ENCODE results near the gene MYOZ2. TPM values are rescaled to one million over a fixed set of nuclear protein-coding genes. Genes with fewer than 3 reads are reported as not detected.

The MYOZ2 gene
- not detected for total RNA-seq

DNA sequence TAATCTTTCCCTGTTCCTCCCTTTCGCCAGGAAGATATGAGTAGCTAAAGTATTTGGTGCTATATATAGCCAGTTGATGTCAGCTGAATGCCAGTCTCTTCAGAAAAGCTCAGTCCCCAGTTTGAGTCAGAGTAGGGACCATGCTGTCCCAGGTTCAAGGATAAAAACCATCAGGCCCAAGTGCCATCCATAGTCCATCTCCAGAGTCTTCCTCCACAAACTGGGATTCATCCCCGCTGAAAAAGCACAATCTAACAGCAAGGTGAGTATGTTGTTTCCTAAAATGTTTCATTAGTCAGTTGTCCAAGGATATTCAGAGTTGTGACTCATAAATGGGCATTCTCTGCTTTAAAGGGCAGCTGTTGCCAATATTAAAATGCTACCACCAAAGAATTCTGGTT, at the start of gene MYOZ2:
TSS of gene MYOZ2 (plus strand) at position 112 of the 401 bp plus-strand sequence. CDS start 694 bp downstream, outside the sequence.
- Mint-ChIP-seq H3K27ac (no peak within 1 kb of the TSS), H3K27me3 (ENCODE audit: low read depth) (no peaks in the 10 kb centered on the region), H3K4me3 (no peak within 1 kb of the TSS), H3K9me3 (ENCODE audit: insufficient read depth) (no peaks in the 10 kb centered on the region), H3K36me3 (ENCODE audit: low read depth) (no peaks in the 10 kb centered on the region), H3K4me1 (ENCODE audit: low read depth) (peaks cover 27% of the 10 kb centered on the region)
- DNase-seq (no peak), ATAC-seq (no peak)
- ChIA-PET POLR2A (no interaction called here), CTCF (no interaction called here)

DNA sequence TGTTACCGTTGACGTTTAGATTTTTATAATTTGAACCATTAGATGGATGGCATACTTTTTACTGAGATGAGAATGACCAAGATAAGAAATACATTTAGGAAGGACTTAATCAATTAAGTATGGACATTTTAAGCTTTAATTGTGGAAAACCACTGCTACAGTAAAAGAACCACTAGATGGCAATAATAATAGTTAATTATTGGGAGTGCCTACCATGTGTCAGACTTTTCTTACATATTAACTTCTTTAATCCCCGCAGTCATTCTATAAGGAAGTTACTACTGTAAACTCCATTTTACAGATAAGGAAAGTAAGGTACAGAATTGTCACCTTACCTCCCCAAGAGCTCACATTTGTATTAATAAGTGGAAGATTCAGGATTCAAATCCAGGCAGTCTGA, 48.5 kb upstream of the MYOZ2 start:
- Mint-ChIP-seq H3K9me3 (ENCODE audit: insufficient read depth) (no peaks in the 10 kb centered on the region), H3K36me3 (ENCODE audit: low read depth) (no peaks in the 10 kb centered on the region), H3K4me3 (no peak overlapping the region), H3K27me3 (ENCODE audit: low read depth) (peaks cover 6% of the 10 kb centered on the region), H3K27ac (no peak overlapping the region), H3K4me1 (ENCODE audit: low read depth) (no peaks in the 10 kb centered on the region)
- ChIA-PET CTCF (interaction anchor here (1.2 kb wide), 1 partner anchor 125 kb away, joined by 5 read pairs; the partner anchor contains the start of gene USP53), POLR2A (no interaction called here)
- ATAC-seq (no peak), DNase-seq (no peak)

GRCh38 chr4:119087656-119088055, 48.0 kb upstream of the MYOZ2 start:
- no peaks in the 10 kb centered on the region for H3K9me3 Mint-ChIP-seq (ENCODE audit: insufficient read depth)
- H3K4me3 Mint-ChIP-seq, result no peak overlapping the region
- H3K36me3 Mint-ChIP-seq (ENCODE audit: low read depth), result no peaks in the 10 kb centered on the region
- H3K27me3 Mint-ChIP-seq (ENCODE audit: low read depth), result peaks cover 6% of the 10 kb centered on the region
- ChIA-PET CTCF (interaction anchor here (1.2 kb wide), 1 partner anchor 125 kb away, joined by 5 read pairs; the partner anchor contains the start of gene USP53), POLR2A (no interaction called here)
- no peaks in the 10 kb centered on the region for H3K4me1 Mint-ChIP-seq (ENCODE audit: low read depth)
- DNase-seq (no peak), ATAC-seq (no peak)
- H3K27ac Mint-ChIP-seq, result no peak overlapping the region

- POLR2A ChIA-PET, result no interaction called here
- H3K4me1 Mint-ChIP-seq (ENCODE audit: low read depth), result no peaks in the 10 kb centered on the region
- ATAC-seq (no peak), DNase-seq (no peak)
- H3K9me3 Mint-ChIP-seq (ENCODE audit: insufficient read depth), result no peaks in the 10 kb centered on the region
- no peaks in the 10 kb centered on the region for H3K36me3 Mint-ChIP-seq (ENCODE audit: low read depth)
- CTCF ChIA-PET, result no interaction called here
- H3K4me3 Mint-ChIP-seq, result no peak overlapping the region
- no peak overlapping the region for H3K27ac Mint-ChIP-seq
- no peaks in the 10 kb centered on the region for H3K27me3 Mint-ChIP-seq (ENCODE audit: low read depth)
These were observed 42.4 kb upstream of the MYOZ2 start for GRCh38 chr4:119093042-119093827.

DNA sequence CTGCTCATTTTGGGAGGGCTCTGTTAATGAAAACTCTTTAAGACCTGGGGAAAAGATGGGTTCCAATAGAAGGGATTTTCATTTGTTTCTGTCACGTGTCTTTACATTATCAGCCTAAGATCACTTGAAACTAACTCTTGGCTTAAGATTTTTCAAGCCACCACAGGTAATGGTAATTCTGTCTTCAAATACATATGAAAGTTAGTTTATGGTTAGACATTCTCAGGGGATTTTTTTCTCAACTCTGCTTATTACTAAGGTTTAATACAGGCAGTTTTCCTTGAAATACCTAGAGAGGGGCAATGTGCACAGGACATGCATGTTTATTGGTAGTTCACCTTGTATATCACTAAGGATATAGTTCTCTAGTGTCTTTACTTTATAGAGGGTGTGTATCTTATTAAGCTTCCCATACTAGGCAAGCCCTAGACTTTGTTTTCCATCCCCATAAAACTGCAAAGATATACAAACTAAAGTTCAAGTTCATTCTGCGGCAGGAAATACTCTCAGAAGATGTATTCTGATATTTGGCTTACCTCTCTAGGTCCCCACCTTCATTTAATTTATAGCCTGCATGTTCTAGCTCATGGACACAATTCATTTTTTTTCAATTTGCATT, 38.2 kb upstream of the MYOZ2 start:
- Mint-ChIP-seq H3K4me3 (no peak overlapping the region), H3K9me3 (ENCODE audit: insufficient read depth) (no peaks in the 10 kb centered on the region), H3K36me3 (ENCODE audit: low read depth) (no peaks in the 10 kb centered on the region), H3K4me1 (ENCODE audit: low read depth) (no peaks in the 10 kb centered on the region), H3K27me3 (ENCODE audit: low read depth) (no peaks in the 10 kb centered on the region), H3K27ac (no peak overlapping the region)
- CTCF ChIA-PET, result no interaction called here
- ATAC-seq (no peak), DNase-seq (no peak)
- POLR2A ChIA-PET, result no interaction called here

DNA sequence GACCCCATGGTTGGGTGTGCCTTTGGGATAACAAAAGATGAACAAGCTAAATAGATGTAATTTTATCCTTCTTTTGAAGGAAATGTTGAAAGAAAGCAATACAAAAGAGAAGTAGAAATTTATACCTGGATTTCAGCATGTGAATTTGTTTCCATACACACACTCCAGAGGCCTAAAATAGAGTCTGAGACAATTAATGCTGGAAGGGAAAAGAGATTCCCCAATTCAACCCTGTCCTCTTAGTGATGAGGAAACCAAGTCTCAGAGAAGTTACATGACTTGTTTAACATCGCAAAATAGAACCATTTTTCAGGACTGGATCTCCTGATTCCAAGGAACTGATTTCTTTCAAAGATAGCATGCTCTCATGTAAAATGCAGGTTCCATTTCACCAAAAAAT, 37.3 kb upstream of the MYOZ2 start:
- ChIA-PET POLR2A (no interaction called here), CTCF (no interaction called here)
- Mint-ChIP-seq H3K27ac (no peak overlapping the region), H3K27me3 (ENCODE audit: low read depth) (no peaks in the 10 kb centered on the region), H3K9me3 (ENCODE audit: insufficient read depth) (no peaks in the 10 kb centered on the region), H3K4me3 (no peak overlapping the region), H3K4me1 (ENCODE audit: low read depth) (no peaks in the 10 kb centered on the region), H3K36me3 (ENCODE audit: low read depth) (no peaks in the 10 kb centered on the region)
- ATAC-seq, result no peak
- no peak for DNase-seq

- ATAC-seq, result no peak
- ChIA-PET POLR2A (no interaction called here), CTCF (no interaction called here)
- Mint-ChIP-seq H3K36me3 (ENCODE audit: low read depth) (no peaks in the 10 kb centered on the region), H3K4me3 (no peak overlapping the region), H3K9me3 (ENCODE audit: insufficient read depth) (no peaks in the 10 kb centered on the region), H3K27me3 (ENCODE audit: low read depth) (no peaks in the 10 kb centered on the region), H3K4me1 (ENCODE audit: low read depth) (no peaks in the 10 kb centered on the region), H3K27ac (no peak overlapping the region)
- DNase-seq, result no peak
These were observed 36.3 kb upstream of the MYOZ2 start for GRCh38 chr4:119099227-119099810.

GRCh38 chr4:119100655-119101054, 35.0 kb upstream of the MYOZ2 start:
- Mint-ChIP-seq H3K4me1 (ENCODE audit: low read depth) (peaks cover 2% of the 10 kb centered on the region), H3K9me3 (ENCODE audit: insufficient read depth) (no peaks in the 10 kb centered on the region), H3K36me3 (ENCODE audit: low read depth) (no peaks in the 10 kb centered on the region), H3K27ac (no peak overlapping the region), H3K4me3 (no peak overlapping the region), H3K27me3 (ENCODE audit: low read depth) (no peaks in the 10 kb centered on the region)
- DNase-seq (no peak), ATAC-seq (no peak)
- CTCF ChIA-PET, result interaction anchor here (0.9 kb wide), 1 partner anchor 58 kb away, joined by 3 read pairs; no protein-coding TSS in a partner anchor
- POLR2A ChIA-PET, result no interaction called here

GRCh38 chr4:119103263-119103662, 32.4 kb upstream of the MYOZ2 start:
- POLR2A ChIA-PET, result no interaction called here
- Mint-ChIP-seq H3K27ac (no peak overlapping the region), H3K27me3 (ENCODE audit: low read depth) (no peaks in the 10 kb centered on the region), H3K4me3 (no peak overlapping the region), H3K9me3 (ENCODE audit: insufficient read depth) (no peaks in the 10 kb centered on the region), H3K4me1 (ENCODE audit: low read depth) (peaks cover 10% of the 10 kb centered on the region), H3K36me3 (ENCODE audit: low read depth) (no peaks in the 10 kb centered on the region)
- ATAC-seq (no peak), DNase-seq (no peak)
- CTCF ChIA-PET, result no interaction called here

DNA sequence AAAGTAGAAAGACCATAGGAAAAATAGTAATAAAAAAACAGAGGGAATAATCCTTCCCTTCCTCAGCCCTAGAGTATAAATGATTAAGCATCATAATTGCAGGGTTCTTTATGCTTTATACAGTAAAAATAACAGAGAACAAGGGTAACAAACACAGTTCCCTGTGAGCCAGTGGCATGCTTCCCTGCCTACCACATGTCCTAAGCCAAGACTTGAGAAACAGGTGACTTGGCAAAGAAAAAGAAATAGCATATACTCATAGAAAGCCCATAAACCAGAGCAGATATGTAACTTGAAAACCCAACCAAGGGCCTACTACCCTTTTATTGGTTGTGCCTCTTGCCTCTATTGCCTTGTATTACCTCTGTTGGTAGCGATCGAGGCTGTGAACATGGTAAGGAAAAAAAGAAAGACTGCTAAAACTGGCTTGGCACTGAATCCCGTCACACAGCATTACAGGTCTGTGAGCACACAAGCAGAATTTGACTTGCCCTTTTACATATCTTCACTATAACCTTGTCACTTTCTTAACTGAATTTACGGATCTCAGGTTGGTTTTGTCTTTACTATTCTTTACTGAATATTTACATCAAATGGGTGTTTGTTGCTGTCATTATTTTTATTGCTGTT, 30.9 kb upstream of the MYOZ2 start:
- no peak for ATAC-seq
- ChIA-PET CTCF (no interaction called here), POLR2A (no interaction called here)
- no peaks in the 10 kb centered on the region for H3K27me3 Mint-ChIP-seq (ENCODE audit: low read depth)
- no peak for DNase-seq
- H3K36me3 Mint-ChIP-seq (ENCODE audit: low read depth), result no peaks in the 10 kb centered on the region
- H3K4me3 Mint-ChIP-seq, result no peak overlapping the region
- H3K9me3 Mint-ChIP-seq (ENCODE audit: insufficient read depth), result no peaks in the 10 kb centered on the region
- H3K4me1 Mint-ChIP-seq (ENCODE audit: low read depth), result peaks cover 10% of the 10 kb centered on the region
- no peak overlapping the region for H3K27ac Mint-ChIP-seq

DNA sequence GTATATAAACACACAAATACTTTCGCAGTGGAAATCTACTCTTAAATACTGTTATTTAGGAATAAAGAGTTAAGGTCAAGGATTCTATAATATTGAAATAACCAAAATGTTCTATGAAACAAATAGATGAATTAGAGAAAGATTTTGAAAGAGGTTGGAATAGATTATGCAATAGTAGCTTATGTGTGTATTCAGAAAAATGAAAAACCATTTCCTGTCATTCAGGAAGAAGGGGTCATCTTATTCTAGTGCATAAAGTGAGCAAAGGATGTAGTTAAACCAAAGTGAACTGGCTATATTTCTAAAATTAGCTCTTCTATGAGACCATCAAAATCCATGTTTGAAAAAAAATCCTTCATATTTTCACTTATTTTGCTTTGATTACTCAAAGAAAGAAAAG, 30.0 kb upstream of the MYOZ2 start:
- no peak for ATAC-seq
- H3K27me3 Mint-ChIP-seq (ENCODE audit: low read depth), result no peaks in the 10 kb centered on the region

More for the DNA sequence above, 30.0 kb upstream of the MYOZ2 start:
- H3K9me3 Mint-ChIP-seq (ENCODE audit: insufficient read depth), result no peaks in the 10 kb centered on the region
- H3K36me3 Mint-ChIP-seq (ENCODE audit: low read depth), result no peaks in the 10 kb centered on the region
- H3K4me1 Mint-ChIP-seq (ENCODE audit: low read depth), result peaks cover 10% of the 10 kb centered on the region
- no peak for DNase-seq
- ChIA-PET POLR2A (no interaction called here), CTCF (interaction anchor here (1.1 kb wide), 1 partner anchor 65 kb away, joined by 4 read pairs; no protein-coding TSS in a partner anchor)
- H3K27ac Mint-ChIP-seq, result no peak overlapping the region
- no peak overlapping the region for H3K4me3 Mint-ChIP-seq
